GM12872 (cell line): ENCODE results near the gene FBP1.

Experiments used
- TF ChIP-seq, protein P1 (sequence below): IDR thresholded peaks from 3 replicates; pipeline ENCODE4 v1.5.1; 2011; ENCODE audit warnings: low read depth, mild to moderate bottlenecking, low read length, moderate library complexity; ENCODE audit not compliant: insufficient read depth

Gene FBP1

DNA sequence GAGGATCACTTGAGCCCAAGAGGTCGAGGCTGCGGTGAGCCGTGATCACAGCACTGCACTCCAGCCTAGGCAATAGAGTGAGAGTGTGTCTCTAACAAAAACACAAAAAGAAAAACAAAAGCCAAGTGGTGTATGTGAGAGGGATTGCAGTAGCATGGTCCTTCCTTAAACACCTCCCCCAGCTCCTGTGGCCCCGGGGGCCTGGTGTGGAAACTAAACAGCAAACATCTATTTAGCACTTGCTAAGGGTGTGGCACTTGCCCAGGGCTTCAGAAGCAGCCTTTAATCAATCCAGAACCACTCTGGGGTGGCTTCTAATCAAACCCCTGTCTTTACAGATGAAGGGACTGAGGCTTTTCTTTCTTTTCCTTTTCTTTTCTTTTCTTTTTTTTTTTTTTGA is 4.4 kb upstream of the FBP1 start:
- TF ChIP-seq, protein P1, sequence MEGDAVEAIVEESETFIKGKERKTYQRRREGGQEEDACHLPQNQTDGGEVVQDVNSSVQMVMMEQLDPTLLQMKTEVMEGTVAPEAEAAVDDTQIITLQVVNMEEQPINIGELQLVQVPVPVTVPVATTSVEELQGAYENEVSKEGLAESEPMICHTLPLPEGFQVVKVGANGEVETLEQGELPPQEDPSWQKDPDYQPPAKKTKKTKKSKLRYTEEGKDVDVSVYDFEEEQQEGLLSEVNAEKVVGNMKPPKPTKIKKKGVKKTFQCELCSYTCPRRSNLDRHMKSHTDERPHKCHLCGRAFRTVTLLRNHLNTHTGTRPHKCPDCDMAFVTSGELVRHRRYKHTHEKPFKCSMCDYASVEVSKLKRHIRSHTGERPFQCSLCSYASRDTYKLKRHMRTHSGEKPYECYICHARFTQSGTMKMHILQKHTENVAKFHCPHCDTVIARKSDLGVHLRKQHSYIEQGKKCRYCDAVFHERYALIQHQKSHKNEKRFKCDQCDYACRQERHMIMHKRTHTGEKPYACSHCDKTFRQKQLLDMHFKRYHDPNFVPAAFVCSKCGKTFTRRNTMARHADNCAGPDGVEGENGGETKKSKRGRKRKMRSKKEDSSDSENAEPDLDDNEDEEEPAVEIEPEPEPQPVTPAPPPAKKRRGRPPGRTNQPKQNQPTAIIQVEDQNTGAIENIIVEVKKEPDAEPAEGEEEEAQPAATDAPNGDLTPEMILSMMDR, result no peak

DNA sequence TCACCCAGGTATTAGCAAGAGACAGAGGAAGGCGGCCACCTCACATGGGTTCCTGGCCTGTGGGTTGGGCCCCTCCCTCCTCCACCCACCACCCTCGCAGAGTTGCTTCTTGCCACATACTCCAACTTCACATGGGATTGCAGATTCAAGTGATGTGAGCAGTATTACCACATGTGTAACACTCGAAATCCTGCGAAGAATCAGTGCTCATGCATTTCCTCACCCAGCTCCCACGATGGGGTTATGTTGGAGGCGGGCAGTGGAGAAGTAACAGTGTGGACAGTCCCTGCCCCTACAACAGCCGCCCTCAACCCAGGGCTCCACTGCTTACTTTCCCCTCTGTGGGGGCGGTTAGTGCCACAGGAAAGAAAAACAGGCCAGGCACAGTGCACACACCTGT is 3.9 kb upstream of the FBP1 start:
- TF ChIP-seq, protein P1, result no peak

DNA sequence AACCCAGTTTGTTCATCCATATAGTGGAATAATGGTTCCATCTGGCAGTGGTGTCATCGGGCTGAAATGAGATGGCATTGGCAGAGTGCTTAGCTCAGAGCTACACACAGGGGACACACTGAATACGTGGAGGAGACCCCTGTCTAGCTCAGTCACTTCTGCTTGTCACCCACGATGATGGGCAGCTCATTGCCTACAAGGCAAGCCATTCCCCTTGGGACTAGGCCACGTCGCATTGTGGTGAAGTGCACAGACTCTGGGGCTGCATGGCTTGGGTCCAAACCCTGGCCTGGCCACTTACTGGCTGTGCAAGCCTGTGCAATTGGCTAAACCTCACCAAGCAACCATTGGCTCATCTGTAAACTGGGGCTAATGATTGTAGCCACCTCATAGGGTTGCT is 3.2 kb upstream of the FBP1 start:
- TF ChIP-seq, protein P1, result no peak

DNA sequence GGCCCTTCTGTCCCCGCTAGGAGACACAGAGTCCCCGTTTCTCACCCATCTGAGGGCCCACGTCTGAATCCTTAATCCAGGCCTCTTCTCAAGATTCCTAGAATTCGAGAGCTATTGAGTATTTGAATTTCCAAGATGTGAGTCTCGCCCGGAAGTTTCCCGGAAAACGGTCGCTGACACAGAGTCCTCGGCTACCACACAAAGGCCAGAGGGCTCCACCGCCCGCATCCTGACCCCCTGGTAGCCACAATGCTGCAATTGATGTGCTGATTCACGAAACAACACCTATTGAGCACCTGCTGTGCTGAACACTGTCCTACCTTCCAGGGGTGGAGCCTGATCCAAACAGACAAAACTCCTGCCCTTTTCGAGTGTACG is 670 bp upstream of the FBP1 start:
- TF ChIP-seq, protein P1, result no peak

DNA sequence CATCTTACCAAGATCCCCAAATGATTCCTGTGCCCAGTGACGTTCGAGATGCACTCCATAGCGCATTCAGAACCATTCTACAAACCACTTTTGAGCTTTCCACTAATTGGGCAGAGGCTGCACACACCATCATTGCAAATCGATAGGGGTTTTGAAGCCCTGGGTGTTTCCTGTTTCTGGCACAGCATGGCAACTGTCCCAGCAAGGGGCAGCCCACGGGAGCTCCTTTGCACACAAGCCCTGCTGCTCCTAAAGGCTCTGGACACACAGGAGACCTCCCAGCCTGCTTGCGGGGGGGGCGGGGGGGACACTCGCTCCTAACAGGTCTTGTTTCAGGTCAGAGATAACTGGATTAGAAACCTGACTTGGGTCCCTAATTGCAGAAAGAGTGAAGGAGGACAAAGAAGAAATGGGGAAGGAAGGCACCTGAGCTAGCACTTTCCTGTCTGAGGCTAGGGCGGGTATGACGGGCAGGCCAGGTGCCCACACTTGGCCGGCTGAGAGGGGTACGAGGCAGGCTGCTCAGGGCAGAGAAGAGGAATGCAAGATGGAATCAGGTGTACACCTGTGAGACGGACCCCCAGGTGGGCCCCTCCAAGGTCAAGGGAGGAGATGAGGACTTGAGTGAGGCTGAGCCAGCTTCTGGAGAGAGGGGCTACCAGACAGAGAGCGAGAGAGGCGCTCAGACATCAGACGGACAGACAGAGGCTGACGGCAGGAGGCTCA is 820 bp downstream of the FBP1 start:
- TF ChIP-seq, protein P1, result no peak

DNA sequence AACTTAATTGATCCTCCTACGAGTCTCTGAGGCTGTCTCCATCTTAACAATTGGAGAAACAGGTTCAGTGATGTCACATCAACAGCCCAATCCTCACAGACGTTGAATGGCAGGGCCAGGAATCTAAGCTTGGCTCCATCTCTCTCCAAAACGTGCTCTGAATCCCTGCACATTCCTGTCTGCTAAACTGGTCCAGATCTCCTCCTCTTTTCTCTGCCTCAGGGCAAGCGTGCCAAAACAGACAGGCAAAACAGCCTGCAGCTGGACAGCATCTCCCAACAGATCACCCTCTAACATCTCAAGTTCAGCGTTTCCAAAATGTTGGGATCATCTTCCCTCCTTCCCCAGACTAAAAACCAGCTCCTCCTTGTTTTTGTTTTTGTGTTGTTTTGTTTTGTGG is 6.6 kb downstream of the FBP1 start:
- TF ChIP-seq, protein P1, result no peak

DNA sequence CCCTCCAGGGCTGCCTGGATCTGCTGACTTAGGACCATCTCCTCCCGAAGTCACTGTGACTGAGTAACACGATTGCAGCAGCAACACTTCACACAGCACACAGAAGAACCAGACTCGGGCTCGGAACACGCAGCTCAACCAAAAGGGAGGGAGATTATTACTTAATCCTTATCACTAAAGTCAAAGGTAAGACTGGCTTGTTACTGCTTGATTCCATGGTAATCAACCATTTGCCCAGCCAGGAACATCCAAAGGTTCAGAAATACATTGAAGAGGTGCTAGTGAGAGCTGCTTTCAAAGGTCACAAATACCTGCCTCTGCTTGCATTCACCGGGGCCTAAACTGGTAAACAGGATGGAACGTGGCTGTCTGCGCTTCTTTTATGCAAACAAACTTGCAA is 7.7 kb downstream of the FBP1 start:
- TF ChIP-seq, protein P1, result no peak
